Endothelial cell of umbilical vein (primary cell): Measurements from ENCODE around the gene NR6A1. TPM values are rescaled to one million over a fixed set of nuclear protein-coding genes. Genes with fewer than 3 reads are reported as not detected.

ENCODE experiments used
- BruUV-seq: library from RNA; stranded (reverse); fragments of 400-500 nt; replicated peaks from 2 replicates; lab custom pipeline; 2021; lab: Mats Ljungman, UMichigan
- CTCF ChIA-PET: fragments of 300-600, 350-600 bp; sonication (Branson Sonifier 250); formaldehyde crosslinking; loops from one replicate; lab custom pipeline; 2021; ENCODE audit warnings: antibody characterized with exemption, inconsistent platforms; lab: Charles Lee
- POLR2A ChIA-PET: fragments of 300-600, 350-600 bp; sonication (Branson Sonifier 250); formaldehyde crosslinking; loops from one replicate; lab custom pipeline; 2021; ENCODE audit warnings: antibody characterized with exemption, inconsistent platforms; lab: Charles Lee
- DNase-seq: peaks from one replicate; pipeline ENCODE4 v3.0.0-alpha.2; 2011; ENCODE audit warnings: low read depth, low spot score
- FAIRE-seq: peaks from 2 replicates; lab custom pipeline; 2011; peaks lifted over from hg19 to GRCh38; lab: Jason Lieb, UNC
- H2AFZ ChIP-seq: 2 replicates; pipeline ENCODE4 v1.6.0; 2012; ENCODE audit warnings: low read depth, low read length, control low read depth, inconsistent platforms
- H3K27ac ChIP-seq: 2 replicates; pipeline ENCODE4 v1.5.1; 2011; ENCODE audit warnings: low read depth, mild to moderate bottlenecking, control low read depth, low read length, moderate library complexity; ENCODE audit not compliant: insufficient read depth
- H3K27me3 ChIP-seq, 2 experiments: 2 replicates each; pipeline versions ENCODE4 v1.6.0 to v1.6.1; 2011; ENCODE audit warnings: low read length in 2 of 2, mixed read lengths in 1 of 2; ENCODE audit not compliant: control insufficient read depth in 2 of 2, insufficient read depth in 2 of 2
- H3K36me3 ChIP-seq, 2 experiments: 2 replicates in 1 of 2; 3 replicates in 1 of 2; pipeline ENCODE4 v1.5.1; 2011; ENCODE audit warnings: low read length in 2 of 2, mild to moderate bottlenecking in 1 of 2, moderate library complexity in 1 of 2; ENCODE audit not compliant: control insufficient read depth in 2 of 2, insufficient read depth in 2 of 2; ENCODE audit errors: extremely low read depth in 1 of 2
- H3K4me1 ChIP-seq: 3 replicates; pipeline ENCODE4 v1.5.1; 2011; ENCODE audit warnings: mild to moderate bottlenecking, low read length; ENCODE audit not compliant: control insufficient read depth, insufficient read depth; ENCODE audit errors: extremely low read depth
- H3K4me2 ChIP-seq: 2 replicates; pipeline ENCODE4 v1.6.1; 2011; ENCODE audit warnings: low read length, control low read depth, mixed read lengths; ENCODE audit not compliant: insufficient read depth
- H3K4me3 ChIP-seq, 3 experiments: fragments of 200-600 bp in 1 of 3; sonication (generic), shearing (Covaris generic) in 1 of 3; replicated peaks in 1 of 3; 2 replicates each; pipeline ENCODE4 v1.5.1; 2011 to 2016; ENCODE audit warnings: control low read depth in 3 of 3, low read length in 3 of 3, mild to moderate bottlenecking in 2 of 3, inconsistent platforms in 1 of 3, low read depth in 1 of 3, moderate library complexity in 1 of 3; ENCODE audit not compliant: insufficient read depth in 1 of 3
- H3K79me2 ChIP-seq: 2 replicates; pipeline ENCODE4 v1.6.0; 2012; ENCODE audit warnings: low read length, inconsistent platforms; ENCODE audit not compliant: control insufficient read depth, insufficient read depth
- H3K9ac ChIP-seq: replicated peaks from 2 replicates; pipeline ENCODE3; 2011; ENCODE audit warnings: low read length, control low read depth; ENCODE audit not compliant: insufficient read depth; ENCODE audit errors: extremely low read depth
- H3K9me1 ChIP-seq: replicated peaks from 3 replicates; pipeline ENCODE4 v1.6.0; 2011; ENCODE audit warnings: mild to moderate bottlenecking, low read length; ENCODE audit not compliant: control insufficient read depth, insufficient read depth; ENCODE audit errors: extremely low read depth
- H3K9me3 ChIP-seq: replicated peaks from 2 replicates; pipeline ENCODE4 v1.5.1; 2012; ENCODE audit warnings: low read length, inconsistent platforms; ENCODE audit not compliant: control insufficient read depth, insufficient read depth
- H4K20me1 ChIP-seq: replicated peaks from 2 replicates; pipeline ENCODE3; 2011; ENCODE audit warnings: mild to moderate bottlenecking, low read length; ENCODE audit not compliant: control insufficient read depth, insufficient read depth; ENCODE audit errors: extremely low read depth
- CTCF ChIP-seq, 2 donors: IDR thresholded peaks; 1 replicate in 1 of 2; 2 replicates in 1 of 2; pipeline ENCODE4 v1.5.1; 2011; ENCODE audit warnings: low read length in 2 of 2, mild to moderate bottlenecking in 2 of 2, moderate library complexity in 2 of 2, control low read depth in 1 of 2, inconsistent platforms in 1 of 2, low read depth in 1 of 2; ENCODE audit not compliant: insufficient read depth in 1 of 2; ENCODE audit errors: extremely low read depth in 1 of 2
- EZH2 ChIP-seq: IDR thresholded peaks from 2 replicates; pipeline ENCODE4 v1.6.1; 2012; ENCODE audit warnings: borderline replicate concordance, low read depth, mild to moderate bottlenecking, moderate library complexity, low read length, inconsistent platforms; ENCODE audit not compliant: severe bottlenecking
- FOS ChIP-seq: IDR thresholded peaks from 2 replicates; pipeline ENCODE4 v1.6.1; 2011; ENCODE audit warnings: mild to moderate bottlenecking, low read length, moderate library complexity, borderline replicate concordance; ENCODE audit not compliant: insufficient read depth
- GATA2 ChIP-seq: IDR thresholded peaks from 2 replicates; pipeline ENCODE4 v1.7.0; 2011; ENCODE audit warnings: low read depth, mild to moderate bottlenecking, moderate library complexity, mixed read lengths, low read length; ENCODE audit not compliant: insufficient read length, insufficient read depth
- JUN ChIP-seq: IDR thresholded peaks from 2 replicates; pipeline ENCODE4 v1.6.1; 2011; ENCODE audit warnings: borderline replicate concordance, low read depth; ENCODE audit not compliant: insufficient read length, insufficient read depth
- MYC ChIP-seq: IDR thresholded peaks from one replicate; pipeline ENCODE4 v1.6.1; 2011; ENCODE audit warnings: mild to moderate bottlenecking, low read depth, low read length
- POLR2A ChIP-seq: IDR thresholded peaks from 2 replicates; pipeline ENCODE4 v1.6.1; 2012; ENCODE audit warnings: low read depth, mild to moderate bottlenecking, control low read depth, low read length
- POLR2AphosphoS5 ChIP-seq: IDR thresholded peaks from 2 replicates; pipeline ENCODE4 v1.6.1; 2012; ENCODE audit warnings: low read depth, mild to moderate bottlenecking, control low read depth, low read length, moderate library complexity; ENCODE audit not compliant: insufficient read depth
- dilution Hi-C: fragments of 300-500 bp; cut with MboI; formaldehyde crosslinking; loops from one replicate; pipeline ENCODE4 v1.15.0; 2019; ENCODE audit warnings: low sequenced_read_pairs; ENCODE audit not compliant: extremely low pct_ligation_motif_present
- intact Hi-C: fragments of 100-400 bp; cut with micrococcal nuclease; formaldehyde crosslinking; loops from one replicate; pipeline ENCODE4 v1.10.0; 2022
- polyA plus RNA-seq, 4 experiments: library from polyadenylated mRNA; depleted of rRNA in 3 of 4; stranded (reverse) in 3 of 4; unstranded in 1 of 4; fragments of >200 nt; gene quantifications; 2 replicates each; pipeline versions ENCODE4 v1.2.1 to v1.2.3, GENCODE V29; 2011 to 2012; ENCODE audit warnings: missing spikeins in 1 of 4
- total RNA-seq: library from RNA; stranded (reverse); gene quantifications from 2 replicates; pipeline ENCODE4 v1.2.3, GENCODE V29; 2021
- TF ChIP-seq, protein P1 (sequence below): IDR thresholded peaks from 2 replicates; pipeline ENCODE4 v1.6.1; 2011; ENCODE audit not compliant: insufficient read depth, insufficient read length

NR6A1 gene
- total and polyA plus RNA-seq, 2 donors (not counting 3 experiments of a cell fraction or from before 2014, with no cell fraction given) = 0.17 to 1.2 TPM

- CTCF ChIA-PET = interaction anchor here (1.2 kb wide), 1 partner anchor 62 kb away, joined by 6 read pairs; no protein-coding TSS in a partner anchor
- H3K9me3 ChIP-seq = no peaks in the 10 kb centered on the region
- BruUV-seq = no TSS peak
- H4K20me1 ChIP-seq = no peaks in the 10 kb centered on the region
- no peaks in the 10 kb centered on the region for H3K4me1 ChIP-seq
- H3K27ac ChIP-seq = no peak overlapping the region
- no peaks in the 10 kb centered on the region for H3K36me3 ChIP-seq
- no peak overlapping the region for H2AFZ ChIP-seq
- POLR2A ChIA-PET = no interaction called here
- DNase-seq (no peak), FAIRE-seq (no peak)
- no peak overlapping the region for H3K4me3 ChIP-seq
- no peaks in the 10 kb centered on the region for H3K9me1 ChIP-seq
- TF ChIP-seq EZH2 = no peak
- TF ChIP-seq CTCF (IDR thresholded peaks at IDR 0.05; ENCODE audit: extremely low read depth in 1 of 2, insufficient read depth in 1 of 2, low read depth in 1 of 2, low read length in 2 of 2) = no peak
- no peak for TF ChIP-seq GATA2
- TF ChIP-seq MYC = no peak
- TF ChIP-seq, protein P1, sequence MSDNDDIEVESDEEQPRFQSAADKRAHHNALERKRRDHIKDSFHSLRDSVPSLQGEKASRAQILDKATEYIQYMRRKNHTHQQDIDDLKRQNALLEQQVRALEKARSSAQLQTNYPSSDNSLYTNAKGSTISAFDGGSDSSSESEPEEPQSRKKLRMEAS = no peak
- no peak for TF ChIP-seq JUN
- no peak for TF ChIP-seq FOS
- no peak for TF ChIP-seq POLR2A
- no peak for TF ChIP-seq POLR2AphosphoS5
- no peak overlapping the region for H3K9ac ChIP-seq
- H3K79me2 ChIP-seq = no peaks in the 10 kb centered on the region
- no peak overlapping the region for H3K4me2 ChIP-seq
- dilution Hi-C loops = no loop called here
- H3K27me3 ChIP-seq = peaks cover 22 to 38% of the 10 kb centered on the region in 2 experiments
- intact Hi-C loops = no loop called here
Measured at GRCh38 chr9:124481115-124481514, 290.0 kb downstream of the NR6A1 start.
